ENCODE results near the gene PHLPP1. TPM values are rescaled to one million over a fixed set of nuclear protein-coding genes. Genes with fewer than 3 reads are reported as not detected.

PHLPP1 gene
- total RNA-seq, 1 experiment from 2014 or later: 28.0 TPM

- Mint-ChIP-seq H3K9me3 (ENCODE audit: low read depth, unreplicated experiment) (no peaks in the 10 kb centered on the region), H3K27me3 (ENCODE audit: unreplicated experiment) (no peaks in the 10 kb centered on the region), H3K4me1 (ENCODE audit: low read depth, unreplicated experiment) (no peaks in the 10 kb centered on the region), H3K27ac (ENCODE audit: unreplicated experiment) (no peak overlapping the region), H3K36me3 (ENCODE audit: insufficient read depth, unreplicated experiment) (no peaks in the 10 kb centered on the region), H3K4me3 (ENCODE audit: low read depth, unreplicated experiment) (no peak overlapping the region)
- intact Hi-C loops (cut with micrococcal nuclease; ENCODE audit: unreplicated experiment): no loop called here
- CTCF ChIA-PET: no interaction called here
- no peak for DNase-seq
- no peak for TF ChIP-seq CTCF (IDR thresholded peaks at IDR 0.05; ENCODE audit: unreplicated experiment)
- BruUV-seq (replicated peaks): no TSS peak
Measured at GRCh38 chr18:62989195-62989594, 273.9 kb downstream of the PHLPP1 start.

DNA sequence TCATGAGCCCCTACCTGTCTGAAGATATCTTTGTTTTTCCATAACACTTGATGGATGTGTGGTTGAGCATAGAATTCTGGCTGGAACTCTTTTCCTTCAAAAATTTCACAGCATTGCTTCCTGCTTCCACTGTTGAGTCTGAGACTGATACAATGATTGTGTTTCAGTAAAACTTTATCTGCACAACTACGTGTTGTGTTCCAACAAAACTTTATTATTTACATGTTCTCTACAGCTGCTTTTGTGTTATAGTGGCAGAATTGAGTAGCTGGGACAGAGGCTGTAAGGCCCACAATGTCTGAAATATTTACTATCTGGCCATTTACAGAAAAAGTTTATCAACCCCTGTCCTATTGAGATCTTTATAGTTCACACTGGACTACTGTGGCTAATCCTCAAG lies 275.3 kb downstream of the PHLPP1 start:
- CTCF ChIA-PET: no interaction called here
- Mint-ChIP-seq H3K36me3 (ENCODE audit: insufficient read depth, unreplicated experiment) (no peaks in the 10 kb centered on the region), H3K27me3 (ENCODE audit: unreplicated experiment) (no peaks in the 10 kb centered on the region), H3K4me1 (ENCODE audit: low read depth, unreplicated experiment) (no peaks in the 10 kb centered on the region), H3K9me3 (ENCODE audit: low read depth, unreplicated experiment) (no peaks in the 10 kb centered on the region), H3K4me3 (ENCODE audit: low read depth, unreplicated experiment) (no peak overlapping the region), H3K27ac (ENCODE audit: unreplicated experiment) (no peak overlapping the region)
- no TSS peak for BruUV-seq (replicated peaks)
- intact Hi-C loops (cut with micrococcal nuclease; ENCODE audit: unreplicated experiment): no loop called here
- no peak for TF ChIP-seq CTCF (IDR thresholded peaks at IDR 0.05; ENCODE audit: unreplicated experiment)
- no peak for DNase-seq

GRCh38 chr18:62991389-62991788 lies 276.0 kb downstream of the PHLPP1 start:
- Mint-ChIP-seq H3K36me3 (ENCODE audit: insufficient read depth, unreplicated experiment) (no peaks in the 10 kb centered on the region), H3K4me3 (ENCODE audit: low read depth, unreplicated experiment) (no peak overlapping the region), H3K27me3 (ENCODE audit: unreplicated experiment) (no peaks in the 10 kb centered on the region), H3K27ac (ENCODE audit: unreplicated experiment) (no peak overlapping the region), H3K9me3 (ENCODE audit: low read depth, unreplicated experiment) (no peaks in the 10 kb centered on the region), H3K4me1 (ENCODE audit: low read depth, unreplicated experiment) (no peaks in the 10 kb centered on the region)
- no peak for TF ChIP-seq CTCF (IDR thresholded peaks at IDR 0.05; ENCODE audit: unreplicated experiment)
- BruUV-seq (replicated peaks): no TSS peak
- intact Hi-C loops (cut with micrococcal nuclease; ENCODE audit: unreplicated experiment): no loop called here
- DNase-seq: no peak
- CTCF ChIA-PET: no interaction called here

- Mint-ChIP-seq H3K36me3 (ENCODE audit: insufficient read depth, unreplicated experiment) (no peaks in the 10 kb centered on the region), H3K27me3 (ENCODE audit: unreplicated experiment) (no peaks in the 10 kb centered on the region), H3K4me1 (ENCODE audit: low read depth, unreplicated experiment) (no peaks in the 10 kb centered on the region), H3K9me3 (ENCODE audit: low read depth, unreplicated experiment) (no peaks in the 10 kb centered on the region), H3K27ac (ENCODE audit: unreplicated experiment) (no peak overlapping the region), H3K4me3 (ENCODE audit: low read depth, unreplicated experiment) (no peak overlapping the region)
- DNase-seq: no peak
- CTCF ChIA-PET: no interaction called here
- TF ChIP-seq CTCF (IDR thresholded peaks at IDR 0.05; ENCODE audit: unreplicated experiment): no peak
- intact Hi-C loops (cut with micrococcal nuclease; ENCODE audit: unreplicated experiment): no loop called here
- no TSS peak for BruUV-seq (replicated peaks)
Measured at GRCh38 chr18:62991959-62992358, 276.6 kb downstream of the PHLPP1 start.

Measured in Calu3 (cell line).